GM13977 (cell line): ENCODE results near the gene JPH2.
"Not testable (repeated sequence)": the region's sequence is repeated elsewhere in the genome, so short reads cannot be mapped to it uniquely, and the experiment has no call there.

Experiments used
- DNase-seq: peaks from one replicate; pipeline ENCODE4 v3.0.0; 2012; ENCODE audit warnings: low spot score
- CTCF ChIP-seq: IDR thresholded peaks from 2 replicates; pipeline ENCODE4 v1.5.1; 2012; ENCODE audit warnings: mild to moderate bottlenecking, control low read depth; ENCODE audit not compliant: insufficient read depth; ENCODE audit errors: extremely low read depth, missing control alignments
- in situ Hi-C: fragments of 300-500 bp; cut with MboI; formaldehyde crosslinking; loops from one replicate; pipeline ENCODE4 v1.12.0; 2022; ENCODE audit warnings: low sequenced_read_pairs, low pct_unique_long_range_greater_than_20kb, mixed read lengths, inconsistent platforms; ENCODE audit not compliant: unreplicated experiment

Gene JPH2

GRCh38 chr20:44199877-44200276 is 12.9 kb upstream of the JPH2 start:
- in situ Hi-C loops = no loop called here
- no peak for DNase-seq
- TF ChIP-seq CTCF = no peak

GRCh38 chr20:44198872-44199271 is 11.9 kb upstream of the JPH2 start:
- in situ Hi-C loops = no loop called here
- DNase-seq = no peak
- no peak for TF ChIP-seq CTCF

GRCh38 chr20:44196271-44196670 is 9.3 kb upstream of the JPH2 start:
- DNase-seq = no peak
- in situ Hi-C loops = no loop called here
- TF ChIP-seq CTCF = no peak

- TF ChIP-seq CTCF = no peak
- no peak for DNase-seq
- in situ Hi-C loops = no loop called here
Measured at GRCh38 chr20:44195605-44196004, 8.6 kb upstream of the JPH2 start.

- DNase-seq = no peak
- in situ Hi-C loops = no loop called here
- TF ChIP-seq CTCF = no peak
Measured at GRCh38 chr20:44193801-44194200, 6.8 kb upstream of the JPH2 start.

GRCh38 chr20:44191640-44192039 is 4.7 kb upstream of the JPH2 start:
- DNase-seq, in situ Hi-C loops: not testable (repeated sequence)

GRCh38 chr20:44190197-44190852 is 3.3 kb upstream of the JPH2 start:
- DNase-seq = peak; percentile 78
- TF ChIP-seq CTCF = peak; percentile 73
- in situ Hi-C loops = not testable (repeated sequence)
